HEK293T (cell line): ENCODE measurements around the gene C10orf62.
"Not testable (repeated sequence)": the region's sequence is repeated elsewhere in the genome, so short reads cannot be mapped to it uniquely, and the experiment has no call there.

Experiments used
- CTCF ChIA-PET: fragments of 350-600 bp; formaldehyde crosslinking; extraction: SDS; loops from one replicate; lab custom pipeline; 2021; ENCODE audit warnings: antibody characterized with exemption, inconsistent platforms; lab: Yijun Ruan, JAX
- POLR2A ChIA-PET: fragments of 350-600 bp; formaldehyde crosslinking; extraction: SDS; loops from one replicate; lab custom pipeline; 2020; ENCODE audit warnings: antibody characterized with exemption, inconsistent platforms; lab: Yijun Ruan, JAX
- DNase-seq: peaks from one replicate; pipeline ENCODE4 v3.0.0; 2012; ENCODE audit warnings: mixed read lengths; ENCODE audit errors: extremely low spot score
- ARNT ChIP-seq: fragments of 450-650 bp; IDR thresholded peaks from 2 replicates; pipeline ENCODE4 v1.6.1; 2017; ENCODE audit warnings: mild to moderate bottlenecking
- BHLHE40 ChIP-seq: fragments of 450-650 bp; IDR thresholded peaks from 2 replicates; pipeline ENCODE4 v1.6.1; 2016; ENCODE audit warnings: mild to moderate bottlenecking, moderate library complexity, borderline replicate concordance
- CTBP1 ChIP-seq: fragments of 450-650 bp; IDR thresholded peaks from 2 replicates; pipeline ENCODE4 v1.6.1; 2016; ENCODE audit warnings: borderline replicate concordance
- ELF4 ChIP-seq: fragments of 450-650 bp; IDR thresholded peaks from 2 replicates; pipeline ENCODE4 v1.6.1; 2017; ENCODE audit warnings: antibody characterized with exemption
- FOXA1 ChIP-seq: fragments of 450-650 bp; IDR thresholded peaks from 2 replicates; pipeline ENCODE4 v1.6.1; 2016; ENCODE audit warnings: mild to moderate bottlenecking
- FOXK2 ChIP-seq: fragments of 450-650 bp; IDR thresholded peaks from 2 replicates; pipeline ENCODE4 v1.6.1; 2016; ENCODE audit warnings: mild to moderate bottlenecking
- FOXM1 ChIP-seq: fragments of 450-650 bp; IDR thresholded peaks from 2 replicates; pipeline ENCODE4 v1.6.1; 2017; ENCODE audit warnings: mild to moderate bottlenecking, borderline replicate concordance
- HDGF ChIP-seq: fragments of 450-650 bp; IDR thresholded peaks from 2 replicates; pipeline ENCODE4 v1.6.1; 2017; ENCODE audit warnings: antibody characterized with exemption, borderline replicate concordance
- L3MBTL2 ChIP-seq: fragments of 450-650 bp; conservative IDR thresholded peaks from 2 replicates; pipeline ENCODE4 v1.6.1; 2016; ENCODE audit warnings: mild to moderate bottlenecking
- LEF1 ChIP-seq: fragments of 450-650 bp; IDR thresholded peaks from 2 replicates; pipeline ENCODE4 v1.6.1; 2017; ENCODE audit warnings: mild to moderate bottlenecking, borderline replicate concordance
- NFRKB ChIP-seq: fragments of 450-650 bp; IDR thresholded peaks from 2 replicates; pipeline ENCODE4 v1.6.1; 2016; ENCODE audit warnings: mild to moderate bottlenecking, moderate library complexity
- SP1 ChIP-seq: fragments of 450-650 bp; IDR thresholded peaks from 2 replicates; pipeline ENCODE4 v1.6.1; 2017
- SUZ12 ChIP-seq: fragments of 450-650 bp; IDR thresholded peaks from 2 replicates; pipeline ENCODE4 v1.6.1; 2016; ENCODE audit warnings: mild to moderate bottlenecking
- TARDBP ChIP-seq: fragments of 450-650 bp; IDR thresholded peaks from 2 replicates; pipeline ENCODE4 v1.6.1; 2016
- ZNF384 ChIP-seq: fragments of 450-650 bp; IDR thresholded peaks from 2 replicates; pipeline ENCODE4 v1.6.1; 2016
- TF ChIP-seq, protein P1 (sequence below): fragments of 450-650 bp; IDR thresholded peaks from 2 replicates; pipeline ENCODE4 v1.6.1; 2016

Gene C10orf62

DNA sequence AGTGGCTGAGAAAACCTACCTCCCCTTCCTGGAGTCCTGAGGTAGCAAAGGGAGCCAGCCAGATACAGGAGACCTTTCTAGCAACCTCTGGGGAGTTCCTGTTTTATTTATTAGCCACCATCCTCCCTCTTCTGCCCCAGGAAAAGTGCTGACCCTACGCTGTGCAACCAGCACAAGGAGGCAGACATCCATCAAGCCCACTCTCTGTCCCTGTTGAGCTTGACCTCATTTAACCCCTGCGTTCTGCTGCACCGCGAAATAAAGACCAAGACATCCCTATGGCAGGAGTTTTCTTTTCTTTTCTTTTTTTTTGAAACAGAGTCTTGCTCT lies 42.3 kb upstream of the C10orf62 start:
- TF ChIP-seq FOXK2 = no peak
- TF ChIP-seq NFRKB = no peak
- TF ChIP-seq ELF4 = no peak
- CTCF ChIA-PET = interaction anchor here (0.6 to 0.9 kb wide), 2 partner anchors 20 to 86 kb away, joined by 3 read pairs; no protein-coding TSS in a partner anchor
- POLR2A ChIA-PET = no interaction called here
- DNase-seq = no peak

DNA sequence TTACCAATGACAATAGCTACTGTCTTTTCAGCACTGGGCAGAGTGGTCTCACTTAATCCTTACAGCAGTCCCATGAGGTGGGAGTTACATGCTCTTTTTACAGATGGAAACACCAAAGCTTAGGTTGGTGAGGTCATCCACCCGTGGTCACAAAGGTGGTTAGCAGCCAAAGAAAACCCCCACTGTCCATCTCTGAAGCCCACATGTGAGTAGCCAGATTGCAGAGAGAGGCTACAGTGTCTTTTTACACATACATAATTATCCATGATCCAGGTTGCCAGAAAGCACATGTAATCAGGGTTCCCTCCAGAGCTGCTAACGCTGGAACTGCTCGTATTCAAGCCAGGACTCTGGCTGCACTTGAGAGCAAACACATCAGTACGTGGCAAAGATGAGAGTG lies 41.6 kb upstream of the C10orf62 start:
- ChIA-PET CTCF (no interaction called here), POLR2A (no interaction called here)
- no peak for TF ChIP-seq TARDBP
- no peak for TF ChIP-seq FOXK2
- TF ChIP-seq ELF4 = no peak
- no peak for DNase-seq

DNA sequence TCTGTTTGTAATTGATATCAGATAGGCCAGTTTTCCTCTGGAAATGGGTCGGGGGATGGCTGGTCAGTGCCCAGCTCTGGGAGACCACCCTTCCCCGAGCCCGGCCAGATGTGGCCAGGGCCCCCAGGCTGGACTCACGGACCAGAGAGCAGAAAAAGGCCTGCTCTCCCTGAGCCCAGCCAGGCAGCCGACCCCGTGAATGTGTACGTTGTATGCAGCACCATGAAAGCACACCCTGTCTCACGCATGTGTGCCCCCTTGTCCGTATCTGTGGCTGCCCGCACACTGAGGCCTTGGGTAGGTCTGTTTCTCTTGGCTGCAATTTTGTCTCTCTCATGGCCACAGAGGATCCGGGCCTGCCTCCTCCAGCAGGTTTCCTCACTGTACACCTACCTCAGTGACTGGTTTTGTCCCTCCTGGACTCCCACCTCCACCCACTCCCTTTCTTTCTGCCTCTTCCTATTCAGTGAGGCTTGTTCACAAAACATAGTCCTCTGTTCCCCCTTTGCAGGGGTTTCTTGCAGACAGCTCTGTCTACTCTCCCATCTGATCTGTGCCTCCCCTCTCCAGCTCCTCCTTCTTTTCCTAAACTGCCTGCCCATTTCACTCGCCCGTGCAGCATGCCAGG lies 40.6 kb upstream of the C10orf62 start:
- no peak for DNase-seq
- CTCF ChIA-PET = interaction anchor here (0.5 to 2.8 kb wide), 3 partner anchors 11 to 15 kb away, joined by 3 to 12 read pairs (median 3); no protein-coding TSS in a partner anchor
- POLR2A ChIA-PET = no interaction called here
- TF ChIP-seq LEF1 (no peak), ELF4 (no peak), ZNF384 (no peak), SP1 (no peak), ARNT (no peak), NFRKB (no peak), FOXM1 (no peak), SUZ12 (no peak), HDGF (no peak), L3MBTL2 (no peak), BHLHE40 (no peak), FOXA1 (no peak), FOXK2 (no peak)
- TF ChIP-seq, protein P1, sequence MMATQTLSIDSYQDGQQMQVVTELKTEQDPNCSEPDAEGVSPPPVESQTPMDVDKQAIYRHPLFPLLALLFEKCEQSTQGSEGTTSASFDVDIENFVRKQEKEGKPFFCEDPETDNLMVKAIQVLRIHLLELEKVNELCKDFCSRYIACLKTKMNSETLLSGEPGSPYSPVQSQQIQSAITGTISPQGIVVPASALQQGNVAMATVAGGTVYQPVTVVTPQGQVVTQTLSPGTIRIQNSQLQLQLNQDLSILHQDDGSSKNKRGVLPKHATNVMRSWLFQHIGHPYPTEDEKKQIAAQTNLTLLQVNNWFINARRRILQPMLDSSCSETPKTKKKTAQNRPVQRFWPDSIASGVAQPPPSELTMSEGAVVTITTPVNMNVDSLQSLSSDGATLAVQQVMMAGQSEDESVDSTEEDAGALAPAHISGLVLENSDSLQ = no peak

DNA sequence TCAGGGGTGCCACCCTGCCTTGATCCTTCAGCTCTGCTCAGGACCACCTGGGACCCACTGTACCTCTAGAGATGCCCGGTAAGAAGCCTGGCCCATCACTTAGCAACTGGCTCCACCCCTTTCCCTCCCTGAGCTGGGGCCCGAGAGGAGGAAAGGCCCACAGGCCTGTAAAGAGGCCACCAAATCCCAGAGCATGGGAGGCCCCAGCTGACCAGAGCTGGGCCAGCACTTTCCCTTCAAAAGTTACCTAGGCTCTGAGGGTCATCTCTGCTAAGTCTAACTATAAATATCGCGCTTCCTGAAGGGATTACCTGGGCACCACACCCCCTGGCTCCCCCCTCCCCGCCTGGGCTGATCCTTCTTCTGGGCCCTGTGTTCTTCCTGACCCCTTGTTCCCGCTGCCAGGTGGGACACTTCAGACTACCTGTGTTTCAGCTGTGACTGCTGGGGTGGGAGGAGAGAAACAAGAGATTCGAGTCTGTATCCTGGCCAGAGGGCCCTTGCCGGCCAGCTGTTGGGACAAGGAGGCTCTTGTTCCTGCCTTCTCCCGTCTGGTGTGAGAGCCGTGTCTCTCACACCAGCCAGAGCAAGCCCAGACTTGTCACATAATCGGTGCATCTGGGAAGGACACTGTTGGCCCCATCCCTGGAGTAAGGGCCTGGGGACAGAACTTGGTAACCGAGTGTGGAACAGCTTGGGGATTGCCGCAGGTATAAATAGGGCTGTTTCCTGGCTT lies 39.8 kb upstream of the C10orf62 start:
- ChIA-PET POLR2A (no interaction called here), CTCF (interaction anchor here (0.6 to 2.8 kb wide), 4 partner anchors 11 to 22 kb away, joined by 3 to 12 read pairs (median 3); no protein-coding TSS in a partner anchor)
- DNase-seq = no peak
- no peak for TF ChIP-seq BHLHE40
- TF ChIP-seq NFRKB = no peak
- no peak for TF ChIP-seq CTBP1
- no peak for TF ChIP-seq HDGF
- TF ChIP-seq TARDBP = no peak
- TF ChIP-seq ZNF384 = no peak
- no peak for TF ChIP-seq SP1
- TF ChIP-seq LEF1 = no peak

DNA sequence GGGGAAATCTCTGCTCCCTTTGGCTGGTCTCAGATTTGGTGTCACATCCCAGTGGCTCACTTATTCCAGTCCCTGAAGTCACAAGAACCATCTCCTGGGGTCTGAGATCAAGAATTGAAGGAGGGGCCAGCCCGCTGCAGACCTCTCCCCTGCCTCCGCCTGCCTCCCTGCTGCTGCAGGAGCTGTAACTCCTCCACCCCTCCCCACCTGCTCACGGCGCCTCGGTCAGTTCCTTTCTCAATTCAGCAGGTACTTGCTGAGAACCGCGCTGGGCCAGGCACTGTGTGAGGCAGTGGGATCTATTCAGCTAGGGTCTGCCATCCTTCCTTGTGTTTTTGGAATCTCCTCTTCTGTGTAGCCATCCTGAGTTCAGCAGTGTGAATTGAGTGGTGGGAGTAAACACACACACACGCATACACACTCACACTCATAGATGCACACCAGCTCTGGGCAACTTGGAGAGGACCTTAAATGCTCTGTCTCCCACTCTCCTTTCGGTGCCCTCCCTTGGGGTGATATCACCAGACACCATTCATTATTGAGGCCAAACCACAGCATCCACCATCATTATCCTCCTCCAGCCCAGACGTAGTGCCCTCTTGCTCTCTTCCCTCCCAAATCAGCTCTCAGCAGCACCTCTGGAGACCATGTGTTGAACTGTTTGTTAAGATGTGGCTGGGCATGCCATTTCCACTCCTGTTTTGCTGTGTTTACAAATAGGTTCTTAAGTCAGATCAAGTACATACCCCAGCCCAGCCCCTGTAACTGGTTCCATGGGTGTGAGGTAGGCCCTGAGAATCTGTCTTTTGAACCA lies 39.0 kb upstream of the C10orf62 start:
- TF ChIP-seq FOXM1 (no peak), CTBP1 (no peak), TARDBP (no peak), FOXK2 (no peak), ZNF384 (no peak), NFRKB (no peak)
- no peak for DNase-seq
- ChIA-PET CTCF (interaction anchor here (2.8 kb wide), 1 partner anchor 17 kb away, joined by 12 read pairs; no protein-coding TSS in a partner anchor), POLR2A (no interaction called here)

DNA sequence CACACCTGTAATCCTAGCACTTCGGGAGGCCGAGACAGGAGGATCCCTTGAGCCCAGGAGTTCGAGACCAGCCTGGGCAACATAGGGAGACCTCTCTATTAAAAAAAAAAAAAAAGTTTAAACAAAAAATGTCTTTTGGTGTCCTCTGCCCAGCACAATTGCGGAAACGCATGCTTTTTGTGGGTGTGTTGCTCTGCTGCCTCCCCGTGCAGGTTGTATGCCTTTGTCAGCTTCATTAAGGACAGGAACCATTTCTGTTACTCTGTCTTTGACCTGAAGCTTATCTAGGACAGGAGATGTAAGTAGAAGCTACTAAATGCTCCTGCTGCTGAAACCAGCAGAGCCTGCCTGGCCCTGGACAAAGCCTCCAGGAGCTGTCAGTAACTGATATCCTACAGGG lies 38.2 kb upstream of the C10orf62 start:
- TF ChIP-seq LEF1 = no peak
- no peak for TF ChIP-seq HDGF
- no peak for TF ChIP-seq SP1
- no peak for TF ChIP-seq BHLHE40
- ChIA-PET POLR2A (interaction anchor here (0.6 to 0.9 kb wide), 3 partner anchors 9 to 54 kb away, joined by 3 to 5 read pairs (median 3); no protein-coding TSS in a partner anchor), CTCF (interaction anchor here (0.7 to 2.8 kb wide), 4 partner anchors 17 to 135 kb away, joined by 3 to 12 read pairs (median 6); no protein-coding TSS in a partner anchor)
- DNase-seq = no peak

DNA sequence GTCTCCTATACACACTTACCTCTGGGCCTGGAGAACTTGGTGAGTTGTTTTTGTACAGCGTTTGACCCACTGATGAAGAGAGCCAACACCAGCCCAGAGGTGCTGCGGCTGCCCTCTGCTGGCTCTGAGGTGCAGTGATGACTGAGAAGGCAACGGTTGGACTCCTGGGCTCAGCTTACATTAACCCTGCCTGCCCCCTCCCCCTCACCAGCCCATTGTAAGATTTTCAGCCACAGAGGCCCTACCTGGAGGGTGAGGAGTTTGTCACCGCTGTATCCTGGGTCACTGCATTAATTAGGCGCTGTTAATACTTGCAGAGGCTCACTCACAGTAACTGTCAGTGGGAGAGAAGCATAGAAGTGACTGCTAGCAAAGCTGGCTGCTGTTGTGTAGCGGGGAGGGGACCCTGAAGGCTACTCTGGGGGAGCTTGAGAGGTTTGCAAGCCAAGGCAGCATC lies 35.9 kb upstream of the C10orf62 start:
- ChIA-PET CTCF (interaction anchor here (0.6 to 1.6 kb wide), 11 partner anchors 12 to 172 kb away, joined by 3 to 10 read pairs (median 5); no protein-coding TSS in a partner anchor), POLR2A (interaction anchor here (1.0 to 1.3 kb wide), 2 partner anchors 18 to 55 kb away, joined by 4 read pairs; partner anchors contain the start of gene UBTD1)
- peak; percentile 82 for DNase-seq
- TF ChIP-seq ELF4 = no peak
- TF ChIP-seq FOXA1 = no peak
- TF ChIP-seq NFRKB = no peak
- no peak for TF ChIP-seq FOXM1
- no peak for TF ChIP-seq TARDBP
- TF ChIP-seq, protein P1 = no peak
- TF ChIP-seq HDGF = no peak
- TF ChIP-seq CTBP1 = no peak
- no peak for TF ChIP-seq LEF1
- TF ChIP-seq ARNT = no peak
- TF ChIP-seq SUZ12 = no peak
- no peak for TF ChIP-seq L3MBTL2
- TF ChIP-seq ZNF384 = no peak
- TF ChIP-seq BHLHE40 = no peak
- TF ChIP-seq FOXK2 = no peak
- no peak for TF ChIP-seq SP1

DNA sequence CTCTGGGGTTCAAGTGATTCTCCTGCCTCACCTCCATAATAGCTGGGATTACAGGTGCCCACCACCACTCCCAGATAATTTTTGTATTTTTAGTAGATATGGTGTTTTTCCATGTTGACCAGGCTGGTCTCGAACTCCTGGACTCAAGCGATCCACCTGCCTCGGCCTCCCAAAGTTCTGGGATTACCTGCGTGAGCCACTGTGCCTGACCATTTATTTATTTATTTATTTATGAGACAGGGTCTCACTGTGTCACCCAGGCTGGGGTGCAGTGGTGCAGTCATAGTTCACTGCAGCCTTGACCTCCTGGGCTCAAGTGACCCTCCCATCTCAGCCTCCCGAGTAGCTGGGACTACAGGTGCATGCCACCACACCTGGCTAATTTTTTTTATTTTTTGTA lies 35.2 kb upstream of the C10orf62 start:
- ChIA-PET CTCF (interaction anchor here (0.6 to 1.6 kb wide), 11 partner anchors 12 to 356 kb away, joined by 3 to 10 read pairs (median 3); partner anchors contain the start of gene ANKRD2), POLR2A (interaction anchor here (1.3 kb wide), 1 partner anchor 17 kb away, joined by 4 read pairs; no protein-coding TSS in a partner anchor)
- not testable (repeated sequence) for DNase-seq

DNA sequence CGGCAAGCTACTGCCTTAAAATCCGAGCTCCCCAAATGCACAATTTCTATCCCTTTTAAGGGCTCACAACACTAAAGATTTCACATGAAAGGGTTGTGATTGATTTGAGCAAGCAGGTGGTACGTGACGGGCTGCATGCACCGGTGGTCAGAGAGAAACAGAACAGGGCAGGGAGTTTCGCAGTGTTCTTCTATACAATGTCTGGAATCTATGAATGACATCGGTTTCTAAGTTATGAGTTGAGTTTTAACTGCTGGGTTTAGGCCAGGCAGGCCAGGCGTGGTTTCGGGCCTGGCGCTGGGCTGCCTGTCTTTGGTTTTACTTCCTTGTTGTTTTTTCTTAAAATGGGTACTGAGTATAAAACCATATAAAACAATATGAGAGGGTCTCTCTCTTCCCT lies 34.0 kb upstream of the C10orf62 start:
- DNase-seq, CTCF ChIA-PET, POLR2A ChIA-PET: not testable (repeated sequence)

DNA sequence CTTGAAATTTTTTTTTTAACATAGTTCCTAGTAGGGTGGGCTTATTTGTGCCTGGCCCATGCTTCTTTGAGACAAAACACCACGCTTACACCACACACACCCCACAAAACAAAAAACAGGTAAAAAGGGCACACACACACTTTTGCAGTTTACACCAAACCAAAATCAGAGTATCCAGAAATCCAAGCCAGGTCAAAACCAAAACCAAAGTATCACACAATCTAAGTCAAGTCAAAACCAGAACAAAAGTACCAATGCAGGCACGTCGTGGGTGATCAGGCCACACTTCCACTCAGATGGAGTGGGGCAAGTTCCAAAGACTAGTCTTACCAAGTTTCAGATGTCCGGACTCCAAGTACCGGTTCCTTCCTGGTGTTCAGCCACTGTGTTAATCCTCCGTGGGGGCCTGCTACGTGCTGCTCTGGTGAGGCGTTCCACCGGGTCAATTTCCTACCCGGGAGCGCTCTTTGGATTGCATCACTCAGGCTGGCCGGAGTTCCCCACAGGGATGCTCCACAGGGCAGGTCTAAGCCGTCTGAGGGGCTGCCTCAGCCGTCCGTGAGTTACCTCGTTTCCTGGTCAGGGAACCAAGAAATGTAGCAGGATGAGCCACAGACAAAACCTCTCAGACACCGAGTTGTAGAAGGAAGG lies 28.7 kb upstream of the C10orf62 start:
- DNase-seq = not testable (repeated sequence)
- CTCF ChIA-PET = interaction anchor here (0.6 to 0.9 kb wide), 2 partner anchors 11 to 249 kb away, joined by 3 to 4 read pairs; no protein-coding TSS in a partner anchor

More for the DNA sequence above, 28.7 kb upstream of the C10orf62 start:
- POLR2A ChIA-PET = not testable (repeated sequence)
